Spleen (tissue), 11 donors: ENCODE results near the gene FGD5. TPM values are rescaled to one million over a fixed set of nuclear protein-coding genes. Genes with fewer than 3 reads are reported as not detected.

ENCODE experiments used
- DNase-seq: peaks from one replicate; pipeline ENCODE4 v3.0.0-alpha.2; 2020
- H3K27ac ChIP-seq, 8 donors: fragments of 200-600 bp; sonication (generic) in 7 of 8; 1 replicate in 4 of 8; 2 replicates in 4 of 8; pipeline versions ENCODE4 v1.5.0 to v1.8.0; 2016 to 2021; ENCODE audit warnings: inconsistent platforms in 4 of 8, mild to moderate bottlenecking in 4 of 8, moderate library complexity in 1 of 8
- H3K27me3 ChIP-seq, 7 donors: fragments of 200-600 bp; sonication (generic) in 6 of 7; replicated peaks in 1 of 7; 1 replicate in 4 of 7; 2 replicates in 3 of 7; pipeline versions ENCODE4 v1.5.0 to v1.8.0; 2016 to 2021; ENCODE audit warnings: inconsistent platforms in 3 of 7, mild to moderate bottlenecking in 1 of 7
- H3K36me3 ChIP-seq, 6 donors: fragments of 200-600 bp; sonication (generic) in 5 of 6; 1 replicate in 4 of 6; 2 replicates in 2 of 6; pipeline versions ENCODE4 v1.5.0 to v1.8.0; 2016 to 2021; ENCODE audit warnings: inconsistent platforms in 2 of 6
- H3K4me1 ChIP-seq, 6 donors: fragments of 200-600 bp; sonication (generic) in 5 of 6; 1 replicate in 3 of 6; 2 replicates in 3 of 6; pipeline versions ENCODE4 v1.5.0 to v1.8.0; 2016 to 2021; ENCODE audit warnings: inconsistent platforms in 3 of 6
- H3K4me3 ChIP-seq, 8 donors: fragments of 200-600 bp; sonication (generic) in 7 of 8; 1 replicate in 4 of 8; 2 replicates in 4 of 8; pipeline versions ENCODE4 v1.5.0 to v1.8.0; 2016 to 2021; ENCODE audit warnings: inconsistent platforms in 4 of 8, mild to moderate bottlenecking in 4 of 8, moderate library complexity in 2 of 8
- H3K9me3 ChIP-seq, 8 donors: fragments of 200-600 bp; sonication (generic) in 7 of 8; 1 replicate in 4 of 8; 2 replicates in 4 of 8; pipeline versions ENCODE4 v1.5.0 to v1.8.0; 2016 to 2021; ENCODE audit warnings: inconsistent platforms in 4 of 8
- CTCF ChIP-seq, 11 experiments: fragments of 200-600 bp in 7 of 11; fragments of 450-650 bp in 4 of 11; sonication (generic) in 4 of 11; IDR thresholded peaks in 8 of 11; conservative IDR thresholded peaks in 3 of 11; 1 replicate in 7 of 11; 2 replicates in 4 of 11; pipeline versions ENCODE4 v1.4.0 to v1.8.0; 2016 to 2021; ENCODE audit warnings: antibody characterized with exemption in 11 of 11, inconsistent platforms in 4 of 11, mild to moderate bottlenecking in 1 of 11
- POLR2A ChIP-seq, 3 donors: fragments of 450-650 bp; IDR thresholded peaks; one replicate each; pipeline ENCODE4 v1.5.1; 2017; ENCODE audit warnings: antibody characterized with exemption in 3 of 3, mild to moderate bottlenecking in 1 of 3
- POLR2AphosphoS5 ChIP-seq, 3 donors: sonication (generic); formaldehyde crosslinking; IDR thresholded peaks; one replicate each; pipeline ENCODE4 v1.5.1; 2017; ENCODE audit warnings: antibody characterized with exemption in 3 of 3
- WGBS, 5 donors: extraction: QIAGEN DNeasy Blood & Tissue Kit in 3 of 5; methylation state at CpG; one replicate each; pipeline versions ENCODE4 v1.1.5 to v1.1.7; 2013 to 2018; 5-methylcytosine and 5-hydroxymethylcytosine counted together
- intact Hi-C: fragments of 100-400 bp; cut with DNase I; formaldehyde crosslinking; loops from one replicate; pipeline ENCODE4 v1.15.0; 2023; ENCODE audit warnings: low total_unique reads
- polyA plus RNA-seq, 3 donors: library from polyadenylated mRNA; stranded (reverse); fragments of 200-250 nt; gene quantifications; one replicate each; pipeline ENCODE4 v1.2.1, GENCODE V29; 2013
- total RNA-seq, 7 donors: library from RNA; depleted of rRNA in 3 of 7; stranded (reverse); fragments of >200 nt in 3 of 7; fragmentation: NEBNext Ultra II Directional in 4 of 7; extraction: Animal tissue kit (Norgen Biotek cat#: 25700) in 4 of 7; gene quantifications; one replicate each; pipeline versions ENCODE4 v1.1.0 to v1.2.1, GENCODE V29; 2016 to 2021
- donor health status: healthy with polysubstance abuse.
- donor health status: DM: no; HTN: no; CAD: no; lungs with moderate emphysema.
- donor health status: DM: no; HTN: no; CAD: no.
- donor health status: Bipolar disorder and iron deficiency.
- donor health status: healthy.
- donor health status: DM: no; HTN: no; CAD: no.
- donor health status: DM: yes; HTN: yes; CAD: no.

The FGD5 gene
- total and polyA plus RNA-seq, 10 donors = 6.0 to 145 (median 63.8) TPM

- TF ChIP-seq POLR2AphosphoS5 (IDR thresholded peaks at IDR 0.05) (no peak), CTCF (IDR thresholded peaks at IDR 0.05 in 8 of 11, conservative IDR thresholded peaks at IDR 0.05 in 3 of 11) (no peak), POLR2A (IDR thresholded peaks at IDR 0.05) (no peak)
- 82 to 100% (median 93%) methylated on average over 3 of the region's 3 CpGs for WGBS, 5 donors
Measured at GRCh38 chr3:14834121-14834520, 15.4 kb downstream of the FGD5 start.

DNA sequence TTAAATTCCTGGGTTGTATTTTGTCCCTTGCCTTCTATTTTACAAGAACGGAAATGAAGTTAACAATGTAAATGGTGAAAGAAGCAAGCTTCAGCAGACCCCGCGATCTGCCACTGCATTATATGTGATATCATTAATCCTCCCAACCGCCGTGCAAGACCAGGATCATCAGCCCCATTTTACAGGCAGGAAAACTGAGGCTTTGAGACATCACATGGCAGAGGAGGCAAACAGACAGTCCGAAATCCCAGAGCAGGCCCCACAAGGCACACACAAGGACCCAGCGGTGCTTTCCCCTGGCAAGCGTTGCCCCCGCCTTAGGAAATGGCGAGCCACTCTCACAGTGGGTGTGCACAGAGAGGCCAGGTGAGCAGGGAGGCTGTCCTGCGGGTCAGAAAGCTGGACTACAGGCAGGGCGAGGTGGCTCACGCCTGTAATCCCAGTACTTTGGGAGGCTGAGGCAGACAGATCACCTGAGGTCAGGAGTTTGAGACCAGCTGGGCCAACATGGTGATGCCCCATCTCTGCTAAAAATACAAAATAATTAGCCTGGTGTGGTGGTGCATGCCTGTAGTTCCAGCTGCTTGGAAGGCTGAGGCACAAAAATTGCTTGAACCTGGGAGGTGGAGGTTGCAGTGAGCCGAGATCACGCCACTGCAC lies 16.2 kb downstream of the FGD5 start:
- Histone ChIP-seq H3K27ac (peak overlapping the region in 4 of 8 donors; percentile 8 to 32 (median 18)), H3K4me3 (no peak overlapping the region), H3K27me3 (peaks cover 0 to 4% (median 0%) of the 10 kb centered on the region in 7 donors), H3K4me1 (peaks cover 7 to 91% (median 56%) of the 10 kb centered on the region in 6 donors), H3K9me3 (no peaks in the 10 kb centered on the region), H3K36me3 (no peaks in the 10 kb centered on the region)
- DNase-seq = no peak
- intact Hi-C loops = no loop called here
- no peak for TF ChIP-seq CTCF (IDR thresholded peaks at IDR 0.05 in 8 of 11, conservative IDR thresholded peaks at IDR 0.05 in 3 of 11)
- TF ChIP-seq POLR2AphosphoS5 (IDR thresholded peaks at IDR 0.05) = peak in 1 of 3 donors; percentile 22
- no peak for TF ChIP-seq POLR2A (IDR thresholded peaks at IDR 0.05)
- 81 to 92% (median 88%) methylated on average over 12 to 15 of the region's 15 CpGs for WGBS, 5 donors

More at GRCh38 chr3:14834121-14834520, 15.4 kb downstream of the FGD5 start:
- H3K27me3 ChIP-seq = peaks cover 0 to 8% (median 0%) of the 10 kb centered on the region in 7 donors
- DNase-seq = no peak
- peak overlapping the region in 2 of 8 donors; percentile 8 to 31 for H3K27ac ChIP-seq
- H3K9me3 ChIP-seq = no peaks in the 10 kb centered on the region
- no peaks in the 10 kb centered on the region for H3K36me3 ChIP-seq
- H3K4me3 ChIP-seq = no peak overlapping the region
- peaks cover 7 to 96% (median 58%) of the 10 kb centered on the region in 6 donors for H3K4me1 ChIP-seq
- intact Hi-C loops = no loop called here

GRCh38 chr3:14836049-14836468 lies 17.3 kb downstream of the FGD5 start:
- Histone ChIP-seq H3K4me1 (peaks cover 7 to 87% (median 55%) of the 10 kb centered on the region in 6 donors), H3K9me3 (no peaks in the 10 kb centered on the region), H3K36me3 (no peaks in the 10 kb centered on the region), H3K4me3 (no peak overlapping the region), H3K27me3 (peaks cover 0 to 4% (median 0%) of the 10 kb centered on the region in 7 donors), H3K27ac (peak overlapping the region in 5 of 8 donors; percentile 2 to 59 (median 33))
- WGBS, 5 donors = 57 to 81% (median 67%) methylated on average over 8 to 9 of the region's 9 CpGs
- TF ChIP-seq POLR2AphosphoS5 (IDR thresholded peaks at IDR 0.05) (peak in 2 of 3 donors; percentile 15 to 52), CTCF (IDR thresholded peaks at IDR 0.05 in 8 of 11, conservative IDR thresholded peaks at IDR 0.05 in 3 of 11) (no peak), POLR2A (IDR thresholded peaks at IDR 0.05) (no peak)
- DNase-seq = no peak
- intact Hi-C loops = no loop called here

DNA sequence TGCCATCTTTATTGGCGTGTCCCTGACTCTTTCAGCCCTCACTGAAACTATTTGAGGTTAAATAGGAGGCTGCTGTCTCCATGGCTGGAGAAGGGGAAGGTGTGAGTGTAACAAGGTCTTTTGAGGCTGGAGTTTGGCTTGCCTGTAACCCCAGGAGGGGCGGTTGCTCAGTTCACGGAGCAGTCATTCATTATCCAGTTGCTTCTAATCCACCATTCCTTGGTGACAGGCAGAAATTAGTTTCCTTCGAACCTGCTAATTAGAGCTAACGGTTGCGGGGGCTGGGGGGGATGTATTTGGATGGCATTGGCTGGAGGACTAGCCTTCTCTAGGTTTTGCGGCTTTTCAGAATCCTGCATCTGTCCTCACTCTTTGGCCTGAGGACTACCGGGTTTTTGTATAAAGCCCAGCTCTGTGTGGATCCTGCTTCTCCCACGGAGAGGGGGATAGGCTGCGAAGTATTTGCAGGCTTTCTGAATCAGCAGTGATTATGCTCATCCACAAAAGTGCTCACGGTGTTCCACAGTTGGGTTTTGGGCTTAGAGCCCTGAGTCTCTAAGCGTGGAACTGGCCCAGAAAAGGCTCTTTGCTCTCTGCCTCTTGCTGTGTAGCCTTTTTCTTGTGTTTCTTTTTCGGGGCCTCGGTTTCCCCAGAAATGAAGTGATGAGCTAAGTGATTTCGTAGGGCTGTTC lies 18.6 kb downstream of the FGD5 start:
- peaks cover 0 to 4% (median 0%) of the 10 kb centered on the region in 7 donors for H3K27me3 ChIP-seq
- H3K36me3 ChIP-seq = no peaks in the 10 kb centered on the region
- H3K4me3 ChIP-seq = no peak overlapping the region
- 65 to 84% (median 75%) methylated on average over 15 of the region's 15 CpGs for WGBS, 5 donors
- H3K27ac ChIP-seq = peak overlapping the region in 5 of 8 donors; percentile 15 to 59 (median 43)
- H3K4me1 ChIP-seq = peaks cover 7 to 86% (median 56%) of the 10 kb centered on the region in 6 donors
- H3K9me3 ChIP-seq = no peaks in the 10 kb centered on the region
- TF ChIP-seq POLR2A (IDR thresholded peaks at IDR 0.05) (no peak), CTCF (IDR thresholded peaks at IDR 0.05 in 8 of 11, conservative IDR thresholded peaks at IDR 0.05 in 3 of 11) (no peak), POLR2AphosphoS5 (IDR thresholded peaks at IDR 0.05) (no peak)
- intact Hi-C loops = no loop called here
- DNase-seq = no peak
